NCI-H2227 (cell line): ENCODE results near the gene ABCA7.

Experiments used
- DNase-seq: peaks from one replicate; lab custom pipeline; 2025; ENCODE audit not compliant: unreplicated experiment; lab: John Stamatoyannopoulos, UW

The ABCA7 gene

DNA sequence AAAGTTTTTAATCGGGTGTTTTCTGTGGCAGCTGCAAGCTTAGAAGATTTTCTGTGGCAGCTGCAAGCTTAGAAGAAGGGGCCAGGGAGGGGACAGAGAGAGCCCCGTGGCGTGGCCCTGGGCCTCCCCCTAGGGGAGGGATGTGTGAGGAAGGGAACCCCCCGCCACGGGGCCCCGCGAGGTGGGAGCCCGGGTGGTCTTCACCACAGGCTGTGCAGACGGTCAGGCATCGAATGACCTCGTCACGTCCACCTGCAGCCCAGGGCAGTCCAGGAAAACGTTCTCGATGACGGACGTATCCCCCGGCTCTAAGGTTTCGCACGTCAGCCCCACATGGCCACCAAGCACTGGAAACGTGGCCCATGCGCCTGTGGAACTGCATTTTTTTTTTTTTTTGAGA lies 46.7 kb downstream of the ABCA7 start:
- DNase-seq, result no peak

DNA sequence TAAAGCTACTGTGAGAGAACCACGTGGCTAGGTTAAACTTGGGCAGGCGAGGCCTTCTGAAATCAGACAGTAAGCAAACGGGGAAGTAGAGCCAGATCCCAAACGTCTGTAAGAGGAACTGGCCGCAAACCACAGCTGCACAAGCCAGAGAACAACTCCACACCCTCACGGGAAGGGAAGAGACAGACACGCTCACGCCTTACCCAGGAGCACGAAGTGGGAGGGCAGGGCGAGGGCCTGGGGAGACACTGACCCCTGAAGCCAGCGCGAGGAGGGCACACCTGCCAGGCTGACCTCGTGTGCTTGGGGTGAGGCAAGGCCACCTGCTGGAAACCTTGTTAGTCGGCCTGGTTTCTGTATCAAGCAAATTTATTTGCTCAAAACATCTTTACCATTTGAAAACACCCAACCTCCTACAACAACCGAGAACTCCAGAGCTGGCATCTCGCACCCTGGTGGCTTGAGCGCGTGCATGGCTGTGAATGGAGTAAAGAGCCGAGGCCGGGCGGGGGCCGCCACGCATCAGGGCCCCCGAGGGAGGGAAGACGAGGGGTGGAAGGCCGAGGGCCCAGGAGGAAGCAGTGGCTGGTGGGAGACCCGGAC lies 48.0 kb downstream of the ABCA7 start:
- no peak for DNase-seq

DNA sequence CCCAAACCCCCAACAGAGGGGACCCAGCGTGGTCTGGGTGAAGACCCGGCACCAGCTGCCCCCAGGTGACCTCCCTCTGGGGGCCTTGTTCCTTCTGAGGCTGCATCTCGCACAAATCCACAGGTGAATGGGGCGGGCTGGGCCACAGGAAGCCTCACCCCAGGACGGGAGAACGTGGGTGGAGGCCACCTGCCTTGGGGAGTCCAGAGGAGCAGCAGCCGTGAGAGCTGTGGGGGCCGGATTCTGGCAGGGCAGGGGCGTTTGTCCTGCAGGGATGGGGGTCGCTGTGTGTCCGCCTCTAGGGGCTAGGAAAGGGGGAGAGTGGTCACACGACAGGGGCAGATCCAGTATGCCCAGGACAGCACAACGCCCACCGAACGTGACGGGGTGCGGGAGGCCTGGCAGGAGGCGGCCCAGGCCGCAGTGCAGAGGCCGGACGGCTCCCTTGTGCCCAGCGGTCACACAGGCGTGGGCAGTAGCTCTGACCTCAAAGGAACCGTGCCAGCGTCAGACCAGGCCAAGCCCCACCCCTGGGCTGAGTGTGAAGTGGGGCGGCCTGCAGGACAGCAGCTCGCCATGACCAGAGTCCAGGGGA lies 48.6 kb downstream of the ABCA7 start:
- no peak for DNase-seq

DNA sequence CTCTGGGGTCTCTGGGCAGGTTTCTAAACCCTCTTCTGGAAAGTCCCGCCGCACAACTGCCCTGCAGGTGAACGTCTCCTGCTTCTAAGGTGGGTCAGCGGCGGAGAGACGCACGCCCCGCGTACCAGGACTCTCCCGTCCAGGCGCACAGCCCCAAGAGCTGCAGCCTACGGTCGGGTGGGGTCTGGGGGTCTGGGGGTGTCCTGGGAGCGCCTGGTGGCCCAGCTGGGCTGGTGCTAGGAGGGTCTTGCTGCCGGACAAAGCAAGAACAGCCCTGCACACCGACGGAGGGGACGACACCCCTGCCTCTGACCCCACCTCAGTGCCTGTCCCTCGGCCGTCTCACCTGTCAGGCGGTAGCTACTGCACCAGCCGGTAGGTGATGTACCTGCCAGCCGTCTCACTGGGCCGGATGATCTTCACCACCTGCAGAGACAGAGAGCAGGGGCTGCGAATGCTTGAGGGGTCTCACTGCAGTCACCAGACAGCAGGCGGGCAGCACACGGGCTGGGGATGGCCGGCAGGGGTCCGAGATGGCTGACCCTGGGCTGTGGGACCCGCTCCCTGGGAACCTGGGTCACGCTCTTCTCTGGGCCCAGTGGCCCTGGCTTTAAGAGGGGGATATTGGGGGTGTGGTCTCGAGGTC lies 49.3 kb downstream of the ABCA7 start:
- no peak for DNase-seq

GRCh38 chr19:1089891-1090290 lies 50.0 kb downstream of the ABCA7 start:
- no peak for DNase-seq

- DNase-seq, result no peak
Observed at GRCh38 chr19:1090731-1091543, 51.0 kb downstream of the ABCA7 start.

DNA sequence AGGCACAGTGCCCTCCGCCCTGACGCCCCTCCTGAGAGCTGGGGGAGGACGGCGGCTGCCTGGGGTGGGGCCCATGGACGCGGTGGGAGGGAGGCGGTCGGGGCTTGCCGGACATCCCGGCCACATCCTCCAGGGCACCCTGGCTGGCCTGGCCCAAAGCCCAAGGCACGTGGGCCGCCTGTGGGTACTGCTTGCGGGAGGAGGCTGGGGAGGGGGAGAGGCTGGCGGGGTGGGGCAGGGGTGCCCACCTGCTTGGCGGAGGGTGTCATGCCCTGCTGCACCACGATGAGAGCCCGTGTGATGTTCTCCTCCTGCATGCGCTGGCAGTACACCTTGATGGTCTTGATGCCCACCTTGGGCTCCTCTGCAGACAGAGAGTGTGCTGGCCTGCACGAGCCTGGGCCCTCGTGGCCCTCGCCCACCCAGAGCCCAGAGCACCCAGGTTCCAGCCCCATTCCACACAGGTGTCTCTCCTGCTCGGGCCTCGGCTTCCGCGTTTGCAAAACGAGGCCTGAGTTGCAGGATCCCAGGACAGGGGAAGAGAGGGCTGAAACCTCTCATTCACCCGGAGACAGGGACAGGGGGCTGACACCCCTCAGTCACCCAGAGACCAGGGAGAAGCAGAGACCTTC lies 51.8 kb downstream of the ABCA7 start:
- no peak for DNase-seq

DNA sequence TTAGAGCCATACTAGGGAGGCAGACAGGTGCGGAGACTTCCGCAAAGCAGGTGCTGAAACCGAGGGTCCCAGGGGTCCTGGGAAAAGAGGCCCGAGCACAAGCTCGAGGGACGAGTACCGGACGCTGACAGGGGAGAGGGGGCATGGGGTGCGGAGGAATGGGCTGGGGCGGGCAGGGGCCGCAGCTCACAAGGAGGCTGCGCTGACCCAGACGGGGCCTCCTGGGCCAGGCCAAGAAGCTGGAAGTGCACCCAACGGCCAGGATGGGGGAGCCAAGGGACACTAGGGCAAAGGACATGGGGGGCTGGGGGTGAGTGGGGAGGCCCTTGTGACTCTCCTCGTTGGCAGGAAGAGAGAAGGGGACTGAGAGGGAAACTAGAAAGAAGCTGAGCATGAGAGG lies 53.4 kb downstream of the ABCA7 start:
- DNase-seq, result no peak

DNA sequence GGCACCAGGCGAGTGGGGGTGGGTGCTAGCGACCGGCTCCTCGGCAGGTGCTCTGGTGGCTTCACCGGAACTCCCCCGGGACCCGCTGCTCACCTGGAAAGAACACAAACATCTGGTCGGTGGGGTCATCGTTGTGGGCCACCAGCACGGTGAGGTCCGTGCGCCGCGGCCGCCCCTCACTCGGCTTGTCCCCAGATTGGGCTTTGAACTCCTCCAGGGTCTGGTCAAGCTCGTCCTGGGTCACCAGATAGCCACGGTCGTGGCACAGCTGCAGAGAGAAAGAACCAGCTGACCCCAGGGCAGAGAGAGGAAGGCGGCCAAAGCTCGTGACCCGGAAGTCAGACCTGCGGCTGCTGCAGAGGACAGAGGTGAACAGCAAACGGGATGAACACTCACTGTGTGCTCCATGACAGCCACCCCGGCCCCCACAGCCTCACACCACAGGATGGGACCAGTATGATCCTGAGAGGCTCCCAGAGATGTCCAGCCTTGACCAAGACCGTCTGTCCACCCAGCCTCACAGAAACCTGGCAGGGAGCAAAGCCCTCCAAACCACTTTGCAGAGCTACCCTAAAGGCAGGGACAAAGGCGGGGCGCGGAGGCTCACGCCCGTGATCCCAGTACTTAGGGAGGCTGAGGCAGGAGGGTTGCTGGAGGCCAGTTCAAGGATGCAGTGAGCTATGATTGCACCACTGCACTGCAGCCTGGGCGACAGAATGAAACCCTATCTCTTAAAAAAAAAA lies 54.1 kb downstream of the ABCA7 start:
- no peak for DNase-seq

DNA sequence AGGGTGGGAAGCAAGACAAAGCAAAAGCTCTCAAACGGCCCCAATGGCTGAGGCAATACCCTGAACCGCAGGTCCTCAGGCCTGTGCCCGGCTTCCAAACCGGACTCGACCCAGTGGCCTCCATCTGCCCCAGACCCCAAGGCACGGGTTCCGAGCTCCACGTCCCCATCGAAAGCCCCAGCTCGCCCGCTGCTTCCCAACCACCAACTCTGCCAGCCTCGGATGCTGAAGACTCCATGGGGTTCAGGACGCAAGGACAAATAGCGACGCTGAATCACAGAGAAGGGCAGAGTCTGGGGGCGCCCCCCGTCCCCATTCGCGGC lies 54.7 kb downstream of the ABCA7 start:
- DNase-seq, result no peak

DNA sequence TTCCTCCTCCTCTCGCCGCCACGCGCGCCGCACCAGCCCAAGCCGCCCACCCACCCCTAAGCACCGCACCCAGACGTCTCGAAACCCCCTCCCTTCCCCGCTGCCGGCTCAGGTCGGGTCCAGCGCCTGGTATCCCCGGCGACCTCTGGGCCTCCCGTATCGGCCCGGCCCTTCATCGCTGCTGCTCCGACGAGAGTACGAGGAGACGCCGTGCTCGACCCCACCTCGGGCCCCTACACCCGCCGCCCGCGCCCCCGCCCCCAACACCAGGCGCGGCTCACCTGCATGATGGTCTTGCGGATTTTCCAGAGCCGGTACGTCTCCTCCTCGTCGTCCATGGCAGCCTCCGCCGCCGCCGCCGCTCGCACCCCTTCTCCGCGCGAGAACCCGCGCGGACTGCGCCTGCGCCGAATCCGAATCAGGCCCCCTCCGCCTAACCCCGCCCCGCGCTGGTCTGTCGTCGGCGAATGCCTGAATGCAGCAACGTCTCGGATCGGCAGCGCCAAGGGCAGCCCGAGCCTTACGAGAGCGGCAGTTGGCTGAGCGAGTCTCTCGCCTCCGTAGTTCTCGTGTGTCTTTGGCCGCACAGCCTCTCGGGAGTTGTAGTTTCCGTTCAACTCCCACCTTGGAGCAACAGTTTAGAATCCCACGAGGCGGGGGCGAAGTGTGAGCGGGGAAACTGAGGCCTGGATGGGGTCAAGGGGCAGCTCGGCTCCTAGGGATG lies 55.2 kb downstream of the ABCA7 start, which contains the start of gene POLR2E:
POLR2E (minus strand) TSS at position 398 of the 724 bp plus-strand sequence; CDS start at position 338, 60 bp downstream.
- peak; percentile 97 for DNase-seq

- DNase-seq, result no peak
Observed at GRCh38 chr19:1097810-1098176, 57.9 kb downstream of the ABCA7 start.

- DNase-seq, result no peak
Observed at GRCh38 chr19:1098177-1099051, 58.5 kb downstream of the ABCA7 start.

DNA sequence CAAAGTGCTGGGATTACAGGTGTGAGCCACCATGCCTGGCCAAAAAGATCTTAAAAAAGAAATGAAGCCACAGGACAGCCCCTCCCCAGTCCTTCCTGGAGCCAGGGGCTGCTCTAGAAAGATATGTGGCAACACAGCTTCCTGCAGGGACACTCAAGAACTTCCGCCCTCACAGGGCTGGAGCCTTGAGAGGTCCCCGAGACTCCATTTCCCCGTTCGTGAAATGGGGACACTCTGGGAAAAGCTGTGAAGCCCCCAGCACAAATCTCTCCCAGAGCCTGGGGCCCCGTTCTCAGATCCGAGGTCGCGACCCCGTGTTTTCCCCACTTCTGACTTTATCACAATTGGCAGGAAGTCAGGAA lies 61.4 kb downstream of the ABCA7 start:
- DNase-seq, result no peak

DNA sequence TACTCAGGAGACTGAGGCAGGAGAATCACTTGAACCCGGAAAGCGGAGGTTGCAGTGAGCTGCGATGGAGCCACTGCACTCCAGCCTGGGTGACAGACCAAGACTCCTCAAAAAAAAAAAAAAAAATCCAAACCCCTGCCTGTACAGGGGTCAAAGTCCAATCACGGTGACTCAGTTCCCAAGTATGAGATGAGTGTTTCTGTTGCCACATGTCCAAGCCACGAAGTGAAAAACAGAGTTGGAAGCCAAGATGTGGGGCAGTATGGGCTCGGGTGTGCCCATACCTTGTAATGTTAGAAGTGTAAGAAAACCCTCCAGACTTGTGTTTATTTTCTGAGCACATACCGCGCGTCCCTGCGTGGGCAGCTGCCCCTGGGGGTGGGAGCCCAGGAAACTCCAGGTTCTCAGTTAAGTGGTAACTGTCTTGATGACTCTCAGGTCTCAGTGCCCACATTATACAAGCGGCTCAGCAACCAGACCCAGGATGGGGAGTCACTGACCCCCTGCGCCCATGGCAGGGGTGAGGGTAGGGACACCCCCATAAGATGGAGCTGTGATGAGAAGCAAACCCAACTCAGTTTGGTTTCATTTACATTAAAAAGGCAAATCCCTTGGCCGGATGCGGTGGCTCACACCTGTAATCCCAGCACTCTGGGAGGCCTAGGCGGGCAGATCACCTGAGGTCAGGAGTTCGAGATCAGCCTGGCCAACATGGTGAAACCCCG lies 62.7 kb downstream of the ABCA7 start:
- no peak for DNase-seq

GRCh38 chr19:1103132-1103707 lies 63.3 kb downstream of the ABCA7 start:
- no peak for DNase-seq

DNA sequence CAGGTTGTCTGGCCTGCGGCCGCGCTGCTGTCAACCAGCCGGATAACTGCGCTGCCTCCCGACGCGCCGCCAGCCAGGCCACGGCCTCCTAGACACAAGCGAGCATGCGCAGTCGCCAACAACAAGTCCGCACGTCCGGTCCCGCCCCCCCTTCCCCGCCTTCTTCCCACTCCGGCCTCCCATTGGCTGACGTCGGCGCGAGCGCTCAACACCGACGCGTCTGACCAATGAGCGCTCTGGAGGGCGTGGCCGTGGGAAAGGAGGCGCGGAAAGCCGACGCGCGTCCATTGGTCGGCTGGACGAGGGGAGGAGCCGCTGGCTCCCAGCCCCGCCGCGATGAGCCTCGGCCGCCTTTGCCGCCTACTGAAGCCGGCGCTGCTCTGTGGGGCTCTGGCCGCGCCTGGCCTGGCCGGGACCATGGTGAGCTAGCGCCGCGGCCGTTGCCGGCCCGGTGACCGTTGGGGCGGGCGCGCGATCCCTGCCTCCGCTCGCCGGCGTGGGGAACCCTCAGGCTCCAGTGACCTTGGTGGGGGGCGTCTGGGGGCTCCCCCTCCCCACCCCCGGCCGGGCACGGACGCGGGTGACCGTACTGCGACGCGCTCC lies 63.9 kb downstream of the ABCA7 start, which contains the start of gene GPX4:
GPX4 (plus strand) TSS at position 287 of the 603 bp plus-strand sequence; CDS start at position 337, 50 bp downstream.
- DNase-seq, result peak; percentile 99
